Measurements from ENCODE around the gene MRPL48.
"Not testable (repeated sequence)": the region's sequence is repeated elsewhere in the genome, so short reads cannot be mapped to it uniquely, and the experiment has no call there.

The MRPL48 gene

GRCh38 chr11:73779084-73779902 is 8.4 kb upstream of the MRPL48 start:
- DNase-seq (ENCODE audit: low read depth in 2 of 2), result peak; percentile 94 to 97

- no peak for DNase-seq (ENCODE audit: low read depth in 2 of 2)
These were observed 6.4 kb upstream of the MRPL48 start for GRCh38 chr11:73781303-73781702.

DNA sequence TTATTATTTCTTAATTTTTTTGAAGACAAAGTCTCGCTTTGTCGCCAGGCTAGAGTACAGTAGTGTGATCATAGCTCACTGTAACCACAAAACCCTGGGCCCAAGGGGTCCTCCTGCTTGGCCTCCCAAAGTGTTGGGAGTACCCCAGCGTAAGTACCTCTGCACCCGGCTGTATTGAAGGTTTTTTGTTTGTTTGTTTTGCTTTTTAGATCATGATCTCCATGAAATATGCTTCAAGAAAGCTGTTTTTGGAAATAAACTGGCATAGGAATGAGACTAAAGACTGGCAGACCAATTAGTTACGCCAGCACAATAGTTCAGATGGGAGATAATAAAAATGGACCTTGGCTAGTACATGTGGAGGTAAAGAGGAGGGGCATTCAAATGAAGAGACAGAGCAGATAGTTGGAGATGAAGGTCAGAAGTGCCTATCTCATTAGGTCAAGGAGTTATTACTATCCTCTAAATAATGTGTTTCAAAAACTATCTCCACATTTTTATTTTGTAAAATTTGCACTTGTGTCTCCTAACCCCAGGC is 4.1 kb upstream of the MRPL48 start:
- no peak for DNase-seq (ENCODE audit: low read depth in 2 of 2)

DNA sequence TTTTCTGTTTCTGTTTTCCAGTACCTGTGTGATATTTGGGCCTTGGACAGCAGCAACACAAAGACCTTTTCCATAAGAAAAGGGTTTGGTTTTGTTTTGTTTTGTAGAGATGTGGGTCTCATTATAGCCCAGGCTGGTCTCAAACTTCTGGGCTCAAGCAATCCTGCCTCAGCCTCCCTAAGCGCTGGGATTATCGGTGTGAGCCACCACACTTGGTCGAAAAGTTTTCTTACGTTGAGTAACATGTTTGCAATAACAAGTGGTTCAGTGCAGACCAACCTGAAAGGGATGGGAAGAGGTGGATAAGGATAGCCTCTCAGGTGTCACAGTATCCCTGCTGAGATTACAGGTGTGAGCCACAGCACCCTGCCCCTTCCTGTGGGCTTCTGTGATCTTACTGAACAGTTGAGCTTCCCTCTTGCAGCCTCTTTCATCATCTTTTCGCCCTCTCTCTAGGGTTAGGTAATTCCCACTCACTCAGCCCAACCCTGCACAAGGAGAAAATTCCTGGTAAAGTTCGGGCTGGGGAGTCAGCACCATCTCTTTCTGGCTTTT is 3.5 kb upstream of the MRPL48 start:
- no peak for DNase-seq (ENCODE audit: low read depth in 2 of 2)

GRCh38 chr11:73784734-73785133 is 2.9 kb upstream of the MRPL48 start:
- no peak for DNase-seq (ENCODE audit: low read depth in 2 of 2)

GRCh38 chr11:73785467-73785866 is 2.2 kb upstream of the MRPL48 start:
- DNase-seq (ENCODE audit: low read depth in 2 of 2), result not testable (repeated sequence)

GRCh38 chr11:73787051-73787642 is 527 bp upstream of the MRPL48 start:
- DNase-seq (ENCODE audit: low read depth in 2 of 2), result no peak

DNA sequence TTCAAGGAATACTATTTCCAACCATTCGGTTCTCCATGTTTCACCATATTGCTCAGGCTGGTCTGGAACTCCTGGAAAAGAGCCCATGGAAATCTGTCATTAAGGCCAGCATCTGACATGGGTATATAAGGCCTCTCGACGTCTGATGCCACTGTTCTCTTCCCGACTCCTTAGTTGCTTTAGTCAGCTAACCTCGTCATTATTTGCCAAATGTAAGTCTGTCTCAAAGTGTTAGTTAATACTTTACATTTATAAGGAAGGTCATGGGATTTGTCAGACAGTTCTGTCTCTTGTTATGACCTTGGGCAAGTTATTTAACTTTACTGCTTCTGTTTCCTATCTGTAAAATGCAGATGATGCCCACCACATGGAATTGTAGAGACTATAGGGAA is 1.6 kb downstream of the MRPL48 start:
- no peak for DNase-seq (ENCODE audit: low read depth in 2 of 2)

- no peak for DNase-seq (ENCODE audit: low read depth in 2 of 2)
These were observed 4.9 kb downstream of the MRPL48 start for GRCh38 chr11:73792584-73792983.

- no peak for DNase-seq (ENCODE audit: low read depth in 2 of 2)
These were observed 8.4 kb downstream of the MRPL48 start for GRCh38 chr11:73795925-73796632.

GRCh38 chr11:73797457-73797856 is 9.8 kb downstream of the MRPL48 start:
- DNase-seq (ENCODE audit: low read depth in 2 of 2), result no peak

DNA sequence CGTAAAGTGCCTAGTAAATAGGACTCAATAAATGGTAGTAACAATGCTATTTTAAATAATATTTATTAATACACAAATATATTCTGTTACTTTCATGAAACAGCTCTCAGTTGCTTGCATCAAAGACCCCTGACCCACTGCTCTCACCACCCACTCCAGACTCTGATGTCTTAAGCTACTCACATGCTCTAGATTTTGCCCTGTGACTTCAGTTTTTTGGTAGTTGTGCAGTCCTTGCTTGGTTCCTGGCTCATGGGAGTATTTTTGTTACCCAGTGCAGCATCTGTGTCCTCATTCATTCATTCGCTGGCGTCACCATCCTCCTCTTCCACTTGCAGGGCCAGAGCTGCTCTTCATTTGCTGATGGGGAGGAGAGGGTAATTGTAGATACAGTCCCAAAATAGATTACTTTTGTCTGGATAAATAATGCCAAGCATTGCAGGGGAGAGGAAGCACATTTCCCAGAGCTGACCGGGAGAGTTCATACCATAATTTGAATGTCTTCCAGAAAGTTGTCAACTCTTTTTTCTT is 12.7 kb downstream of the MRPL48 start:
- DNase-seq (ENCODE audit: low read depth in 2 of 2), result no peak

DNA sequence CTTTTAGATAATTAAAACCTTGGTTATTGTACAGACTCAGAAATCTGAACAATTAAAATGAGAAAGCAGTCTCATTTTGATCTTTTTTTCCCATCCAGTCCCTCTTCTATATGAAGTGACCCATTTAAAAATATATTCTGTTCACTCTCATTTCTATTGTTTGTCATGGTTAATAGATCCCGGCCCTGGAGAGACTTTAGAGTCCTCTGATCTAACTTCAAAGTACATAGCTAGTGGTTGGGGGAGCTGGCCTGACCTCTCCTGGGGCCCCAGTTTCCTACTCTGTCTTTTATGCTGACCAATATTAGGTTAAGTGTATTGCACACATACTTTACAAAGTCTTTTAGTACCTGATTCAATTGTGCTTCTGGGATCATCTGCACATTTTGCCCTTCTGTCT is 13.5 kb downstream of the MRPL48 start:
- DNase-seq (ENCODE audit: low read depth in 2 of 2), result no peak

GRCh38 chr11:73804712-73805111 is 17.0 kb downstream of the MRPL48 start:
- no peak for DNase-seq (ENCODE audit: low read depth in 2 of 2)

DNA sequence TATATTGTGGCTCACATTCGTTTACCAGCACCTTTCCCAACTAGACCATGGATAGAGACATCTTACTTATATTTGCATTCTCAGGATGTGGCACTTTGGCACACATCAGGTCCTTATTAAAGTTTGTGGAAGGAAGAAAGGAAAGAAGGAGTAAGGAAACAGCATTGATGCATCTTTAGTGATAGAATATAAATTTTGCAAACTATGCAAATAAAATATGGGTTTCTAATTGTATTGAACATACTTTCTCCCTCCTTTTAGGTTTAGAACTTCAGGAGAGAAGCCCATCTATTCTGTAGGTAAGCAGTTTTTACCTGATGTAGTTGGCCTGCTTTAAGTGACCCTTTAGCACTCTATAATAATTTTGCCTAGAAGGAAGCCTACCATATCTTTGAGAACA is 20.4 kb downstream of the MRPL48 start:
- DNase-seq (ENCODE audit: low read depth in 2 of 2), result no peak

DNA sequence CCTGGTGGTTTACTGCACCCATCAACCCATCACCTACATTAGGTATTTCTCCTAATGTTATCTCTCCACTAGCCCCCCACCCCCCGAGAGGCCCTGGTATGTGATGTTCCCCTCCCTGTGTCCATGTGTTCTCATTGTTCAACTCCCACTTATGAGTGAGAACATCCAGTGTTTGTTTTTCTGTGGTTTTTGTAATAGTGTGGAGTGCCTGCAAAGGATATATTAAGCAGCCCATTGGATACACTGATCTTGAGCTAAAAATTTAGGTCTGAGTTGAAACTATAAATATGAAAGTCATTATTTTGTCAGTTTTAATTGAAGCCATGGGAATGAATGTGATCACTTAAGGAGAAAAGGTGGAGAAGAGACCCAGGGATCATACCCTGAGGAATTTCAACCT is 23.0 kb downstream of the MRPL48 start:
- no peak for DNase-seq (ENCODE audit: low read depth in 2 of 2)

GRCh38 chr11:73812234-73812633 is 24.6 kb downstream of the MRPL48 start:
- DNase-seq (ENCODE audit: low read depth in 2 of 2), result no peak

DNA sequence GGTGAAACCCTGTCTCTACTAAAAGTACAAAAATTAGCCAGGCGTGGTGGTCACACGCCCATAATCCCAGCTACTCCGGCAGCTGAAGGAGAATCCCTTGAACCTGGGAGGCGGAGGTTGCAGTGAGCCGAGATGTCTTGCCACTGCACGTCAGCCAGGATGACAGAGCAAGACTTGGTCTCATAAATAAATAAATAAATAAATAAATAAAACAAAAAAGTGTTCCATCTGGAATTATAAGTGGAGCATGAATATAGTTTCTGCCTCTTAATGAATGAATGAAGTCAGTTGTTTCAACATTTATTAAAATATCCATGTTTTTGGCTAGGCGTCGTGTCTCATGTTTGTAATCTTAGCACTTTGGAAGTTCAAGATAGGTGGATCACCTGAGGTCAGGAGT is 27.1 kb downstream of the MRPL48 start:
- DNase-seq (ENCODE audit: low read depth in 2 of 2), result no peak

DNA sequence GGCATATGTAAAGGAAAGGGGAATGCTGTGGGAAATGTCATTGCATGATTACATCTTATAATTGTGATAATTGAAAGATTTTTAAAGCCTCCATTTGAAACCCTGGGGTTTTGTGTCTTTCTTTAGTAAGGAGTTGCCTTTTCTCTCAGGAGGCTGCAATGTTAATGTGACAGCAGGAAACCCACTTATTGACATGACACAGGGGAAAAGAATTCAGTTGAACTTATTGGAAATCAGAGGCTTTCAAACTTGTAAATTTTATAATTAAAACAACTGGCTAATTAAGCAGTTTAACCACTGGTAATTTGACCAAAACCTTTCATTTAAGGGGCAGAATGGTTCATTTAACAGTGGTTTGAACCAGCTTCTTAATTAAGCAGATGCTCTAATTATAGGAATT is 31.2 kb downstream of the MRPL48 start:
- no peak for DNase-seq (ENCODE audit: low read depth in 2 of 2)

GRCh38 chr11:73830261-73830660 is 42.6 kb downstream of the MRPL48 start:
- DNase-seq (ENCODE audit: low read depth in 2 of 2), result no peak

GRCh38 chr11:73833067-73833466 is 45.4 kb downstream of the MRPL48 start:
- no peak for DNase-seq (ENCODE audit: low read depth in 2 of 2)
